H9 (cell line): Measurements from ENCODE around the gene PCGF3. TPM values are rescaled to one million over a fixed set of nuclear protein-coding genes. Genes with fewer than 3 reads are reported as not detected.
A peak's percentile ranks its signal among the peaks of the same experiment; 100 is the strongest.

Source experiments
- DNase-seq: peaks from one replicate; pipeline ENCODE4 v3.0.0-alpha.2; 2017
- H2AFZ ChIP-seq: one replicate; pipeline ENCODE4 v1.6.1; 2013; ENCODE audit warnings: mild to moderate bottlenecking, low read length, control low read depth, moderate library complexity
- H2AK5ac ChIP-seq: 2 replicates; pipeline ENCODE4 v1.6.1; 2013; ENCODE audit warnings: low read length, control low read depth, mixed read lengths; ENCODE audit not compliant: insufficient read length
- H2BK120ac ChIP-seq: one replicate; pipeline ENCODE4 v1.6.1; 2013; ENCODE audit warnings: low read depth, mild to moderate bottlenecking, low read length, control low read depth, inconsistent platforms; ENCODE audit not compliant: poor library complexity, severe bottlenecking
- H2BK12ac ChIP-seq: 2 replicates; pipeline ENCODE4 v1.6.1; 2013; ENCODE audit warnings: low read length, control low read depth, mixed read lengths, low read depth; ENCODE audit not compliant: insufficient read length
- H2BK15ac ChIP-seq: 2 replicates; pipeline ENCODE4 v1.6.1; 2013; ENCODE audit warnings: low read depth, low read length, control low read depth
- H2BK20ac ChIP-seq: one replicate; pipeline ENCODE4 v1.6.1; 2013; ENCODE audit warnings: low read depth, mild to moderate bottlenecking, low read length, control low read depth, inconsistent platforms; ENCODE audit not compliant: poor library complexity, severe bottlenecking
- H2BK5ac ChIP-seq: 2 replicates; pipeline ENCODE4 v1.6.1; 2013; ENCODE audit warnings: low read length, control low read depth, mixed read lengths; ENCODE audit not compliant: insufficient read length
- H3K14ac ChIP-seq: 2 replicates; pipeline ENCODE4 v1.6.1; 2013; ENCODE audit warnings: low read length, control low read depth; ENCODE audit not compliant: insufficient read depth
- H3K18ac ChIP-seq: 2 replicates; pipeline ENCODE4 v1.6.1; 2013; ENCODE audit warnings: low read depth, mild to moderate bottlenecking, mixed read lengths, low read length, control low read depth; ENCODE audit not compliant: insufficient read length
- H3K23ac ChIP-seq: 2 replicates; pipeline ENCODE4 v1.6.1; 2013; ENCODE audit warnings: low read length, control low read depth, mixed read lengths, low read depth; ENCODE audit not compliant: insufficient read length
- H3K23me2 ChIP-seq: 2 replicates; pipeline ENCODE4 v1.6.1; 2013; ENCODE audit warnings: low read depth, mild to moderate bottlenecking, mixed read lengths, low read length, control low read depth; ENCODE audit not compliant: insufficient read length, poor library complexity, severe bottlenecking
- H3K27ac ChIP-seq: 2 replicates; pipeline ENCODE4 v1.5.1; 2013; ENCODE audit warnings: low read length, control low read depth, mixed read lengths, low read depth; ENCODE audit not compliant: insufficient read length
- H3K27me3 ChIP-seq: 2 replicates; pipeline ENCODE4 v1.6.1; 2013; ENCODE audit warnings: low read length, control low read depth, inconsistent platforms; ENCODE audit not compliant: insufficient read depth
- H3K4ac ChIP-seq: 2 replicates; pipeline ENCODE4 v1.6.1; 2013; ENCODE audit warnings: low read depth, mild to moderate bottlenecking, control low read depth, inconsistent platforms, low read length, moderate library complexity
- H3K4me1 ChIP-seq: 2 replicates; pipeline ENCODE4 v1.6.1; 2013; ENCODE audit warnings: low read length, control low read depth, inconsistent platforms; ENCODE audit not compliant: insufficient read depth
- H3K4me2 ChIP-seq: 2 replicates; pipeline ENCODE4 v1.6.1; 2013; ENCODE audit warnings: low read length, control low read depth, mixed read lengths; ENCODE audit not compliant: insufficient read length, insufficient read depth
- H3K56ac ChIP-seq: 2 replicates; pipeline ENCODE4 v1.6.1; 2013; ENCODE audit warnings: low read depth, mild to moderate bottlenecking, mixed read lengths, low read length, control low read depth; ENCODE audit not compliant: insufficient read length
- H3K79me1 ChIP-seq: 2 replicates; pipeline ENCODE4 v1.6.1; 2013; ENCODE audit warnings: low read depth, mild to moderate bottlenecking, moderate library complexity, low read length, control low read depth, inconsistent platforms; ENCODE audit not compliant: insufficient read depth, poor library complexity, severe bottlenecking
- H3K79me2 ChIP-seq: 2 replicates; pipeline ENCODE4 v1.6.1; 2013; ENCODE audit warnings: low read length, control low read depth, inconsistent platforms; ENCODE audit not compliant: insufficient read depth
- H3K9ac ChIP-seq: 2 replicates; pipeline ENCODE4 v1.6.1; 2013; ENCODE audit warnings: low read length, control low read depth, mixed read lengths; ENCODE audit not compliant: insufficient read length; ENCODE audit errors: extremely low read depth
- H3K9me3 ChIP-seq: one replicate; pipeline ENCODE4 v1.6.1; 2013; ENCODE audit warnings: low read depth, low read length, inconsistent platforms; ENCODE audit not compliant: control insufficient read depth
- H3T11ph ChIP-seq: one replicate; pipeline ENCODE4 v1.6.1; 2013; ENCODE audit warnings: mild to moderate bottlenecking, low read length, control low read depth, inconsistent platforms
- H4K20me1 ChIP-seq: one replicate; pipeline ENCODE4 v1.6.1; 2013; ENCODE audit not compliant: control insufficient read depth, insufficient read length, insufficient read depth
- H4K5ac ChIP-seq: 2 replicates; pipeline ENCODE4 v1.6.1; 2013; ENCODE audit warnings: low read depth, mild to moderate bottlenecking, mixed read lengths, low read length, control low read depth; ENCODE audit not compliant: insufficient read length
- H4K8ac ChIP-seq: replicated peaks from 2 replicates; pipeline ENCODE4 v1.6.1; 2013; ENCODE audit warnings: low read length, control low read depth, mixed read lengths, low read depth; ENCODE audit not compliant: insufficient read length
- H4K91ac ChIP-seq: 2 replicates; pipeline ENCODE4 v1.6.1; 2013; ENCODE audit warnings: low read depth, mild to moderate bottlenecking, moderate library complexity, mixed read lengths, low read length, control low read depth; ENCODE audit not compliant: insufficient read length
- H3K27ac Mint-ChIP-seq, 3 experiments: 2 replicates in 2 of 3; 3 replicates in 1 of 3; pipeline ENCODE4 v1.8.0; 2020 to 2021; ENCODE audit warnings: mixed read lengths in 3 of 3, mild to moderate bottlenecking in 1 of 3, moderate library complexity in 1 of 3
- H3K27me3 Mint-ChIP-seq: 2 replicates; pipeline ENCODE4 v1.8.0; 2021; ENCODE audit warnings: low read depth, mild to moderate bottlenecking, moderate library complexity, mixed read lengths
- H3K36me3 Mint-ChIP-seq, 3 experiments: 2 replicates in 2 of 3; 3 replicates in 1 of 3; pipeline ENCODE4 v1.8.0; 2020 to 2021; ENCODE audit warnings: low read depth in 3 of 3, mixed read lengths in 3 of 3; ENCODE audit not compliant: insufficient read depth in 1 of 3
- H3K4me1 Mint-ChIP-seq, 2 experiments: 2 replicates each; pipeline ENCODE4 v1.8.0; 2020; ENCODE audit warnings: mixed read lengths in 2 of 2
- H3K4me3 Mint-ChIP-seq, 2 experiments: 2 replicates in 1 of 2; 3 replicates in 1 of 2; pipeline ENCODE4 v1.8.0; 2020 to 2021; ENCODE audit warnings: mild to moderate bottlenecking in 2 of 2, mixed read lengths in 2 of 2, moderate library complexity in 1 of 2
- H3K9me3 Mint-ChIP-seq, 2 experiments: 2 replicates in 1 of 2; 3 replicates in 1 of 2; pipeline ENCODE4 v1.8.0; 2020; ENCODE audit warnings: mild to moderate bottlenecking in 2 of 2, mixed read lengths in 2 of 2, moderate library complexity in 1 of 2
- CTCF ChIP-seq: fragments of 200-600 bp; sonication (generic); conservative IDR thresholded peaks from 3 replicates; pipeline ENCODE4 v1.8.0; 2021; ENCODE audit warnings: antibody characterized with exemption, mild to moderate bottlenecking
- WGBS: extraction: QIAGEN DNeasy Blood & Tissue Kit; methylation state at CpG from one replicate; pipeline ENCODE4 v1.1.7; 2013; ENCODE audit warnings: missing lambda C conversion rate, low lambda C conversion rate, mixed read lengths; ENCODE audit not compliant: insufficient read length; ENCODE audit errors: extremely low coverage; 5-methylcytosine and 5-hydroxymethylcytosine counted together
- total RNA-seq: library from RNA; stranded (reverse); gene quantifications from 2 replicates; pipeline ENCODE4 v1.2.1, GENCODE V29; 2021

Gene PCGF3
- total RNA-seq, 1 experiment from 2014 or later: 43.1 TPM

GRCh38 chr4:683982-684622 lies 21.5 kb upstream of the PCGF3 start:
- H3K23ac ChIP-seq: no peak overlapping the region
- Mint-ChIP-seq H3K4me3 (peak overlapping the region in 1 of 2 experiments; percentile 20; a peak in 1 of 5 replicates), H3K27me3 (peaks cover 8% of the 10 kb centered on the region), H3K9me3 (no peaks in the 10 kb centered on the region; a peak in 1 of 5 replicates), H3K27ac (no peak overlapping the region), H3K4me1 (peaks cover 6 to 26% of the 10 kb centered on the region in 2 experiments), H3K36me3 (peaks cover 0 to 3% (median 0%) of the 10 kb centered on the region in 3 experiments; a peak in 2 of 7 replicates)
- H4K8ac ChIP-seq: no peak overlapping the region
- H2AFZ ChIP-seq: no peak overlapping the region
- H3K14ac ChIP-seq: no peak overlapping the region; the same call in 1 of the 2 replicates
- H3K4me2 ChIP-seq: no peak overlapping the region
- H3K4ac ChIP-seq: no peak overlapping the region
- H2BK20ac ChIP-seq: no peak overlapping the region
- no peak overlapping the region for H2AK5ac ChIP-seq
- H3K18ac ChIP-seq: no peak overlapping the region
- no peak overlapping the region for H3T11ph ChIP-seq
- no peak overlapping the region for H3K56ac ChIP-seq
- no peaks in the 10 kb centered on the region for H3K9me3 ChIP-seq
- no peak overlapping the region for H4K91ac ChIP-seq
- H2BK120ac ChIP-seq: no peak overlapping the region
- no peaks in the 10 kb centered on the region for H3K79me2 ChIP-seq
- no CpG with 5 or more reads among the region's 19 CpGs for WGBS
- no peak overlapping the region for H2BK5ac ChIP-seq
- H2BK12ac ChIP-seq: no peak overlapping the region
- no peak overlapping the region for H3K9ac ChIP-seq
- no peak overlapping the region for H3K27ac ChIP-seq
- H3K27me3 ChIP-seq: no peaks in the 10 kb centered on the region
- no peaks in the 10 kb centered on the region for H3K79me1 ChIP-seq
- peaks cover 5% of the 10 kb centered on the region for H3K23me2 ChIP-seq
- peak; percentile 89 for DNase-seq
- H4K5ac ChIP-seq: no peak overlapping the region
- no peaks in the 10 kb centered on the region for H4K20me1 ChIP-seq
- TF ChIP-seq CTCF: peak; percentile 97
- no peaks in the 10 kb centered on the region for H3K4me1 ChIP-seq
- no peak overlapping the region for H2BK15ac ChIP-seq
